Measurements from ENCODE around the gene ITK. TPM values are rescaled to one million over a fixed set of nuclear protein-coding genes. Genes with fewer than 3 reads are reported as not detected.
A peak's percentile ranks its signal among the peaks of the same experiment; 100 is the strongest.

The ITK gene
- total RNA-seq, 5 donors from 2014 or later (not counting 1 experiment from before 2014, with no cell fraction given) = 286 to 466 (median 338) TPM

DNA sequence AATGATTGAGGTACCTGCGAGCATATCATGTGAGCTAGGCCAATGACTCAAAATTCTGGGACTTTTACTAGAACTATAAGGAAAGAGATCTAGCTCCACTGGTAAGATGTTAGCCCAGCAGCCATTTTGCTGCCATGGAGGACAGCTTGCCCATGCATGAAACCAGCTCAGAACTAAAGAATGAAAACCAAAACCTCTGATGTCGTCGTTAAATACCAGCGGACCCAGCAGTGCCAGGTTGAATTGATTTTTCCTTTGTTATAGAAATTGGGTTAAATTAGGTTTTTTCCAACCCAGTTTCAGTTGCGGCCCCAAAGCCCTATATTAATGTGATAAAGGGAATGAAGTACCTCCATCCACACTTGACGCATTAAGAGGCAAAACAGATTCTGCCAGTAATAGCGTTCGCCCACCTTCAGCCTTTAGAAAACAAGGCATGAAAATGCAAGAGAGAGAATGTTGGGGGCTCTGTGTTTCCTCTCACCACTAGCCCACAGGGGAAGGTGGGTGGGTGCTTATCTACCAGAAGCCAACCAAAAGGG, 5.5 kb upstream of the ITK start:
- Mint-ChIP-seq H3K4me1 (peaks cover 71 to 85% (median 76%) of the 10 kb centered on the region in 3 donors), H3K4me3 (no peak overlapping the region), H3K27me3 (no peaks in the 10 kb centered on the region), H3K36me3 (peaks cover 4% of the 10 kb centered on the region), H3K9me3 (peaks cover 3 to 8% (median 4%) of the 10 kb centered on the region in 3 donors), H3K27ac (peak overlapping the region; percentile 55 to 79)
- no peaks in the 10 kb centered on the region for H3K36me3 ChIP-seq (ENCODE audit: control insufficient read depth in 2 of 2, extremely low read depth in 1 of 2, insufficient read depth in 1 of 2, low read length in 1 of 2)
- no peak for ATAC-seq (replicated peaks in 1 of 4)
- 53% methylated on average over 3 of the region's 8 CpGs for WGBS (ENCODE audit: insufficient coverage)
- H3K4me3 ChIP-seq (ENCODE audit: control insufficient read depth in 1 of 2, extremely low read depth in 1 of 2, low read length in 1 of 2) = no peak overlapping the region
- H3K9me3 ChIP-seq = no peaks in the 10 kb centered on the region
- no peak for DNase-seq
- H3K4me1 ChIP-seq (ENCODE audit: control insufficient read depth in 1 of 2, extremely low read depth in 1 of 2, insufficient read depth in 2 of 2, low read length in 2 of 2) = peaks cover 41 to 44% of the 10 kb centered on the region in 2 experiments
- no peaks in the 10 kb centered on the region for H3K27me3 ChIP-seq (replicated peaks in 1 of 2; ENCODE audit: control insufficient read depth in 2 of 2, extremely low read depth in 1 of 2, insufficient read depth in 2 of 2, low read length in 1 of 2)
- ChIA-PET CTCF (interaction anchor here (0.7 to 1.8 kb wide), 3 partner anchors 12 to 26 kb away, joined by 3 to 6 read pairs (median 4); no protein-coding TSS in a partner anchor), POLR2A (interaction anchor here (0.7 to 1.1 kb wide), 3 partner anchors 15 to 145 kb away, joined by 3 read pairs; no protein-coding TSS in a partner anchor)
- no peak overlapping the region for H3K27ac ChIP-seq (ENCODE audit: low read length)

DNA sequence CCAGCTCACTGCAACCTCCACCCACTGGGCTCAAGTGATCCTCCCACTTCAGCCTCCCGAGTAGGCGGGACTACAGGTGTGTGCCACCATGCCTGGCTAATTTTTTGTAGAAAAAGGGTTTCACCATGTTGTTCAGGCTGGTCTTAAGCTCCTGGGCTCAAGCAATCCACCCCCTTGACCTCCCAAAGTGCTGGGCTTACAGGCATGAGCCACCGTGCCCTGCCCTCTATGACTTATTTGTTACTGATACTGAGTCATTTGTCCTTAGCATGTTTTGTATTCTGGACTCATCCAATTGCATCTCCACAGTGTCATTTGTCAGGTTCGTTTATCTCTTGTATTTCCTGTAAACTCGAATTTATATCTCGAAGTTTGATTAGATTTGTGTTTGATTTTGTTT, 2.7 kb upstream of the ITK start:
- Histone ChIP-seq H3K27me3 (replicated peaks in 1 of 2; ENCODE audit: control insufficient read depth in 2 of 2, extremely low read depth in 1 of 2, insufficient read depth in 2 of 2, low read length in 1 of 2) (no peaks in the 10 kb centered on the region), H3K27ac (ENCODE audit: low read length) (peak overlapping the region; percentile 88), H3K4me1 (ENCODE audit: control insufficient read depth in 1 of 2, extremely low read depth in 1 of 2, insufficient read depth in 2 of 2, low read length in 2 of 2) (peaks cover 26 to 36% of the 10 kb centered on the region in 2 experiments), H3K9me3 (no peaks in the 10 kb centered on the region), H3K36me3 (ENCODE audit: control insufficient read depth in 2 of 2, extremely low read depth in 1 of 2, insufficient read depth in 1 of 2, low read length in 1 of 2) (no peaks in the 10 kb centered on the region), H3K4me3 (ENCODE audit: control insufficient read depth in 1 of 2, extremely low read depth in 1 of 2, low read length in 1 of 2) (no peak overlapping the region)
- H3K4me3 Mint-ChIP-seq = peak overlapping the region; percentile 58 to 81 (median 65)
- WGBS (ENCODE audit: insufficient coverage) = 20% methylated on average over 1 of the region's 6 CpGs
- H3K27me3 Mint-ChIP-seq = no peaks in the 10 kb centered on the region
- peaks cover 19% of the 10 kb centered on the region for H3K36me3 Mint-ChIP-seq
- ATAC-seq (replicated peaks in 1 of 4) (no peak), DNase-seq (no peak)
- peaks cover 50 to 63% (median 56%) of the 10 kb centered on the region in 3 donors for H3K4me1 Mint-ChIP-seq
- ChIA-PET CTCF (interaction anchor here in 1 of 2 donors (1.2 kb wide), 1 partner anchor 10 kb away, joined by 3 read pairs; no protein-coding TSS in a partner anchor), POLR2A (interaction anchor here in 1 of 2 donors (1.2 kb wide), 1 partner anchor 35 kb away, joined by 3 read pairs; the partner anchor contains the start of gene MED7)
- peak overlapping the region; percentile 99 to 100 for H3K27ac Mint-ChIP-seq
- H3K9me3 Mint-ChIP-seq = peaks cover 0 to 4% (median 4%) of the 10 kb centered on the region in 3 donors

DNA sequence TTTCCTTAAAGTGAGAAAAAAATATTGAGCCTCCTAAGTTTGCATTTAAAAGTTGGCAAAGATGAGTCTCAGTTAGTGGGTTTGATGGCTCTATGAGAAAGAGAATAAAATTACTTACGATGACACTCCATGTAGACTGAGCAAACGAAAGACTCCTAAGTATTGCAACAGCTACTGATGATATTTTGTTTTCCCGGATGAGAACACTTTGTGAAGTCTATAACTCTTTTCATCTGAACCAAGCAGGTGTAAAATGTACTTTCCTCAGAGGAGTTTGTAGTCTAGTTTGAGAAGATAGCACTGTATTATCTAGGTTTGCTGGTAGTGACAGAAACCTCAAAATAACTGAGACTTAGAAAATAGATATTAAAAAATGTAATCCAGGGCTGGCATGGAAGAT, 1.7 kb upstream of the ITK start:
- H3K9me3 ChIP-seq = no peaks in the 10 kb centered on the region
- H3K4me3 Mint-ChIP-seq = peak overlapping the region; percentile 65 to 99 (median 81)
- H3K4me1 Mint-ChIP-seq = peaks cover 50 to 59% (median 51%) of the 10 kb centered on the region in 3 donors
- no CpG with 5 or more reads among the region's 3 CpGs for WGBS (ENCODE audit: insufficient coverage)
- ChIA-PET POLR2A (interaction anchor here (0.6 to 3.0 kb wide), 5 partner anchors 11 to 36 kb away, joined by 3 to 10 read pairs (median 3); partner anchors contain the start of gene MED7 (in 1 of the 2)), CTCF (interaction anchor here in 1 of 2 donors (0.8 to 1.3 kb wide), 3 partner anchors 12 to 25 kb away, joined by 3 to 5 read pairs (median 3); no protein-coding TSS in a partner anchor)
- peaks cover 0 to 4% (median 4%) of the 10 kb centered on the region in 3 donors for H3K9me3 Mint-ChIP-seq
- no peak overlapping the region for H3K4me3 ChIP-seq (ENCODE audit: control insufficient read depth in 1 of 2, extremely low read depth in 1 of 2, low read length in 1 of 2)
- H3K27me3 ChIP-seq (replicated peaks in 1 of 2; ENCODE audit: control insufficient read depth in 2 of 2, extremely low read depth in 1 of 2, insufficient read depth in 2 of 2, low read length in 1 of 2) = no peaks in the 10 kb centered on the region
- peak overlapping the region; percentile 88 for H3K27ac ChIP-seq (ENCODE audit: low read length)
- no peaks in the 10 kb centered on the region for H3K27me3 Mint-ChIP-seq
- peak overlapping the region; percentile 99 to 100 for H3K27ac Mint-ChIP-seq
- DNase-seq = no peak
- peaks cover 0 to 4% of the 10 kb centered on the region in 2 donors for H3K36me3 ChIP-seq (ENCODE audit: control insufficient read depth in 2 of 2, extremely low read depth in 1 of 2, insufficient read depth in 1 of 2, low read length in 1 of 2)
- peak in 3 of 4 experiments; percentile 28 to 59 (median 41) for ATAC-seq (replicated peaks in 1 of 4)
- peaks cover 29% of the 10 kb centered on the region for H3K36me3 Mint-ChIP-seq
- H3K4me1 ChIP-seq (ENCODE audit: control insufficient read depth in 1 of 2, extremely low read depth in 1 of 2, insufficient read depth in 2 of 2, low read length in 2 of 2) = peaks cover 23 to 32% of the 10 kb centered on the region in 2 experiments

DNA sequence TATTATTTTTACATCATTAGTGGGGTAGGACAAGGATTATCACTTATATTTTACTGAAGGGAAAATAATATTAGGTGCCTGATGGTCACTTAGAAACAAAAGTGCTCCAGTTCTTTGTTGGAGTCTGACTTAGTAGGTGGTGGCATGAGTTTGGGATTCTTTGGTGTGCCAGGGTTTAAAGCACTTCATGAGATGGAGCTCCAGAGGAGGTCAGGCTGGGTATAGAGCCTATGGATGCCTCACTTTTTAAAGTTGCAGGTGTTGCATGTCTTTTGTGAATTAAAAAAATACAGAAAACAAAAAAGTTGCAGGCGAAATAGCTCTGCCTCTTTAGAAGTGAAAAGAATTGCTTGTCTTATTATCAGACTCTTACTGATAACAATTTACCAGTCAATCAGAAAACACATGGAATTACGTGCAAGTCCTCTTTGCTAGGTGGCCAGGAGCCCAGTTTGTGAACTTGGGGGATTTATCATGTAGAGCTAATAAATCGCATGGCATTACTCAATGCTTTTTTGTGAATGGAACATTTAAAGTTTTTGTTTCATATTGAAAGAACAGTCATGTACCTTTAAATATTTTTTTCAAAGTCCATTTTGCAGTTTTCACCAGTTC, 1.6 kb downstream of the ITK start:
- Mint-ChIP-seq H3K27ac (peak overlapping the region; percentile 99 to 100), H3K36me3 (peaks cover 54% of the 10 kb centered on the region), H3K4me3 (peak overlapping the region; percentile 81 to 100 (median 99)), H3K27me3 (no peaks in the 10 kb centered on the region), H3K9me3 (peaks cover 0 to 4% (median 4%) of the 10 kb centered on the region in 3 donors), H3K4me1 (peaks cover 58 to 72% (median 61%) of the 10 kb centered on the region in 3 donors)
- ATAC-seq (replicated peaks in 1 of 4) (no peak), DNase-seq (no peak)
- H3K9me3 ChIP-seq = no peaks in the 10 kb centered on the region
- peak overlapping the region; percentile 79 to 91 for H3K4me3 ChIP-seq (ENCODE audit: control insufficient read depth in 1 of 2, extremely low read depth in 1 of 2, low read length in 1 of 2)
- ChIA-PET POLR2A (interaction anchor here (0.6 to 1.1 kb wide), 10 partner anchors 9 to 94 kb away, joined by 3 to 7 read pairs (median 3); partner anchors contain the start of gene MED7 (in 1 of the 2)), CTCF (interaction anchor here (0.8 to 1.8 kb wide), 5 partner anchors 10 to 69 kb away, joined by 3 to 5 read pairs (median 3); no protein-coding TSS in a partner anchor)
- peak overlapping the region; percentile 88 for H3K27ac ChIP-seq (ENCODE audit: low read length)
- no CpG with 5 or more reads among the region's 3 CpGs for WGBS (ENCODE audit: insufficient coverage)
- H3K4me1 ChIP-seq (ENCODE audit: control insufficient read depth in 1 of 2, extremely low read depth in 1 of 2, insufficient read depth in 2 of 2, low read length in 2 of 2) = peaks cover 43 to 48% of the 10 kb centered on the region in 2 experiments
- no peaks in the 10 kb centered on the region for H3K27me3 ChIP-seq (replicated peaks in 1 of 2; ENCODE audit: control insufficient read depth in 2 of 2, extremely low read depth in 1 of 2, insufficient read depth in 2 of 2, low read length in 1 of 2)
- peaks cover 0 to 29% of the 10 kb centered on the region in 2 donors for H3K36me3 ChIP-seq (ENCODE audit: control insufficient read depth in 2 of 2, extremely low read depth in 1 of 2, insufficient read depth in 1 of 2, low read length in 1 of 2)

DNA sequence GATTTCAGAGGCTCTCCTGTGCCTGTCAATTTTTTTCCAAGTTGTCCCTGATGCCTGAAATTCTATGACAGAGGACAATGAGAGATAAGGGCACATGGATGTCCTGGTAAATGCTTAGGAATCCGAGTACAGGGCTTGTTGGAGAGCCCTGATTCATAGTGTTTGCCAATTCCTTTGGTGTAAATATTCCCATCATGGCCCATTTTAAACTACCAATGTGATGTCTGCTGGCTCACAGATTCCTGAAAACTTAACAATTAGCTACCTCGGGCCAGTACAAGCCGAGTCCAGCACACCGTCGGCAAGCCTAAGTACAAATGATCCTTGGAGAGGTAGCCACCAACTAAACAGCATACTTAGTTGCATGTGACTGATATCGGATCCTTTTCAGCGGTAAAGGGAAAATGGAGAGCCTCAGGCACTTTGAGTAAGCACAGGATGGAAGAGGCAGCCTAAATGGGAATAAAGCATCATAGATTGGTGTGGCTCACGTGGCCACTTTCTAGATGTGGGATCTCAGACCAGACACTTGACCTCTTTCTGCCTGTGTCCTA, 3.6 kb downstream of the ITK start:
- Mint-ChIP-seq H3K4me3 (peak overlapping the region; percentile 81 to 100 (median 99)), H3K9me3 (no peaks in the 10 kb centered on the region), H3K4me1 (peaks cover 59 to 72% (median 60%) of the 10 kb centered on the region in 3 donors), H3K27ac (peak overlapping the region; percentile 91 to 96), H3K36me3 (peaks cover 66% of the 10 kb centered on the region), H3K27me3 (no peaks in the 10 kb centered on the region)
- Histone ChIP-seq H3K9me3 (no peaks in the 10 kb centered on the region), H3K4me3 (ENCODE audit: control insufficient read depth in 1 of 2, extremely low read depth in 1 of 2, low read length in 1 of 2) (peak overlapping the region; percentile 68 to 79), H3K4me1 (ENCODE audit: control insufficient read depth in 1 of 2, extremely low read depth in 1 of 2, insufficient read depth in 2 of 2, low read length in 2 of 2) (peaks cover 48 to 57% of the 10 kb centered on the region in 2 experiments), H3K27me3 (replicated peaks in 1 of 2; ENCODE audit: control insufficient read depth in 2 of 2, extremely low read depth in 1 of 2, insufficient read depth in 2 of 2, low read length in 1 of 2) (no peaks in the 10 kb centered on the region), H3K36me3 (ENCODE audit: control insufficient read depth in 2 of 2, extremely low read depth in 1 of 2, insufficient read depth in 1 of 2, low read length in 1 of 2) (peaks cover 0 to 40% of the 10 kb centered on the region in 2 donors), H3K27ac (ENCODE audit: low read length) (peak overlapping the region; percentile 88)
- ChIA-PET CTCF (interaction anchor here (0.8 to 1.4 kb wide), 6 partner anchors 10 to 68 kb away, joined by 3 to 6 read pairs (median 4); no protein-coding TSS in a partner anchor), POLR2A (interaction anchor here (1.0 to 2.0 kb wide), 7 partner anchors 9 to 68 kb away, joined by 4 to 7 read pairs (median 5); no protein-coding TSS in a partner anchor)
- 13% methylated on average over 6 of the region's 8 CpGs for WGBS (ENCODE audit: insufficient coverage)
- DNase-seq (no peak), ATAC-seq (replicated peaks in 1 of 4) (no peak)
